ENCODE data around the gene CXXC5.

The CXXC5 gene

GRCh38 chr5:139651853-139652787 lies 4.0 kb downstream of the CXXC5 start:
- DNase-seq, result peak; percentile 78

DNA sequence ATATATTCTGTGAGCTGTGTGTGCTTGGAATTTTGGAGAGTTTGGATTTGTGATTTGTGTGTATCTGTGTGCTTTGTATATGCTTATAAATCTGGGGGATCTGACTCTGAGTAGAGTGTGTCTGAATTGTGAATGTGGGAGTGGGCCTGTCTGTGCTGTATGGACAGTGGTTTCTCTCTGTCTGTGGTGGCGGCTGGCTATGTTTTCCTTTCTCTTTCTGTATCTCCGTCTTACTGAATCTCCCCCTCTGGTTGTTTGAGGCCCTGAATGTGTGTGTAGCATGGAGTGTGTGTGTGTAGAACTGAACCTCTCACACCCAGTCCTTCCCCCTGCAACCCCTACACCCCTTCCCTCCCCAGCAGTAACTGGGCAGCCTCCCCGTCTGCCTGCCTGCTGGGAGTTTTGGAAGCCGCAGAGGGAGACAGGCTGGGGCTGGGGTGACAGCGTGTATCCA lies 4.7 kb downstream of the CXXC5 start:
- no peak for DNase-seq

DNA sequence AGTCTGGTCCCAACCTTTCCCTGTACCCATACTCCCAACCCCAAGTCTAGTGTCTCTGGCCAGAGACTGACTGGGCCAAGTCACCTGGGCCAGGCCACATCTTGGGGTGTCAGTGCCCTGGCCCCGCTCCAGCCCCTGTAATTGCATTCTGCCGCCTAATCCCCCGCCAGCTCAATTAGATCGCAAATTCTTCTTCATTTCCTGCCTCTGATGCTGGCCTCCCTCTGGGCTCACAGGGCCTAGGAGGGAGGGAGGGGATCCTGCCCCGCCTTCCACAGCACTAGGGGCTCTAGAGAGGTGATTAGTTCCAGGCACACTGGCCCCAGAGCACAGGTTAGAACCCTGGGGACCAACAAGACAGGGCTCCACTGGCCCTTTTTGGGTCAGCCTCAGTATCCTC lies 5.5 kb downstream of the CXXC5 start:
- no peak for DNase-seq

DNA sequence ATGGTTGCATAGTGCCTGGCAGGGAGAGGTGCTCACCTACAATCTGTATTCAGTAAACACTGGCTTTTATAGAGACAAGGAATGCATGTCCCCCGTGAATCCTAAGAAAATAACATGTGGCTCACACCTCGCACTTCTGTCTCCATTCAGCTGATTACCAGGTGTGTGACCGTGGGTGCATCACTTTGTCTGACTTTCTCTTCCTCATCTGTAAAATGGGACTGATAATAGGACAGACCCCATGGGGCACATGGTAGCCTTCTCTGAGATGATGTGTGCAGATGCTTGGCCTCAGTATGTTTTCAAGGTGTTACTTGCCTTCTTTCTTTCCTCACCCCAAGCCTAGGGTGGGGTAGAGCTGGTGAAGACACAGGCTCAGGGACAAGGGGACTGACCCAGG lies 6.3 kb downstream of the CXXC5 start:
- DNase-seq, result no peak

DNA sequence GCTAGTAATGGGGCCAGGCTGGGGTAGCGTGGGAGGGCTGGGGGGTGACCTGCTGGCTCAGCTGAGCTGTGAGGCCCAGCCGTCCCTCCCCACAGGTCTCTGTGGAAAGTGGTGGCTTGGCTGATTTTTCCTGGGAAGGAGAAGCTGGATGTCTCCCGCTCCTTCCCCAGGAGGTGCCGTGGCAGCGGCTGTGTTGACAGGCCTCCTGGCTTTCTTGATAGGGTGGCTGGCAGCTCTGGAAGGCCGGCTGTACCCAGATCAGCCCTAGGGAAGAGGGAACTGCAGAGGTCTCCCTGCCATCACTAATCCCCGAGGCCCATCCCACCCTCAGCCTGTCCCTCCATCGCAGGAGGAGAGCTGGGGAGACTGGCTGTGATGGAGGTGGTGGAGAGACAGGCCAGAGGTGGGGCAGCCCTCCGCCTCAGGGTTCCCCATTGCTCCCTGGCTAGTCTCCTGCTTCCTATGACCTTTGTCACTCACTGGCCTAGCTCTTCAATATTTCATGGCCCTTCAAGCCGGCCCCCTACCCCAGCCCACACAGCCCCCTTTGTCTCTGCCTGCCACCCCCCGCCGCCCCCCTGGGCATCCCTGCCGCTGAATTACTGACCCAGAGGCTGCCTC lies 6.8 kb downstream of the CXXC5 start:
- DNase-seq, result no peak

DNA sequence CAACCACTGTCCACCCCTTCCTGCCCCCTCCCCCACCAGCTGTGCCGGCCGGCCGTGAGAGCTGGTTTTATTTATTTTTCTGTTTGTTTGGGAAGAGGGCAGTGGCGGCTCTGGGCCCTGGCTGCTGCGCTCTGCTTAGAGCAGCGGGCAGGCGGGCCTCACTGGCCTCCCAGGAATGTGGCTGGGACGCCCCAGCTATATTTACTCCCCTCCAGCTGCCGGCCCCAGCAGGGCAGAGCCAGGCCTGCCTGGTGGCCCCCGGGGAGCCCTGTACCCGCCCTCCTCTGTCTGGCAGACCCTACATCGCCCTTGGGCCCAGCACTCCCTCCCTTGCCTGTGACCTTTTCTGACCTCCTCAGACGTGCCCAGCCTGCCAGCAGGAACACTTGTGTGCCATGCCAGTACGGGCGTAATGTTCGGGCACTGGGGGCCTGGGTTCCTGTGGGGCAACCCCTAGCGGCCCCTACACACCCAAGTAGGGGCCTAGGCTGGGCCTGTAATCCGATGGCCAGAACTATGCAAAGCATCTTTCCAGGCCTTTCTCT lies 7.7 kb downstream of the CXXC5 start:
- no peak for DNase-seq

GRCh38 chr5:139657363-139658321 lies 9.5 kb downstream of the CXXC5 start:
- no peak for DNase-seq

GRCh38 chr5:139658501-139658927 lies 10.4 kb downstream of the CXXC5 start:
- DNase-seq, result no peak

GRCh38 chr5:139658928-139659667 lies 10.9 kb downstream of the CXXC5 start:
- no peak for DNase-seq

GRCh38 chr5:139659695-139660101 lies 11.5 kb downstream of the CXXC5 start:
- DNase-seq, result no peak

DNA sequence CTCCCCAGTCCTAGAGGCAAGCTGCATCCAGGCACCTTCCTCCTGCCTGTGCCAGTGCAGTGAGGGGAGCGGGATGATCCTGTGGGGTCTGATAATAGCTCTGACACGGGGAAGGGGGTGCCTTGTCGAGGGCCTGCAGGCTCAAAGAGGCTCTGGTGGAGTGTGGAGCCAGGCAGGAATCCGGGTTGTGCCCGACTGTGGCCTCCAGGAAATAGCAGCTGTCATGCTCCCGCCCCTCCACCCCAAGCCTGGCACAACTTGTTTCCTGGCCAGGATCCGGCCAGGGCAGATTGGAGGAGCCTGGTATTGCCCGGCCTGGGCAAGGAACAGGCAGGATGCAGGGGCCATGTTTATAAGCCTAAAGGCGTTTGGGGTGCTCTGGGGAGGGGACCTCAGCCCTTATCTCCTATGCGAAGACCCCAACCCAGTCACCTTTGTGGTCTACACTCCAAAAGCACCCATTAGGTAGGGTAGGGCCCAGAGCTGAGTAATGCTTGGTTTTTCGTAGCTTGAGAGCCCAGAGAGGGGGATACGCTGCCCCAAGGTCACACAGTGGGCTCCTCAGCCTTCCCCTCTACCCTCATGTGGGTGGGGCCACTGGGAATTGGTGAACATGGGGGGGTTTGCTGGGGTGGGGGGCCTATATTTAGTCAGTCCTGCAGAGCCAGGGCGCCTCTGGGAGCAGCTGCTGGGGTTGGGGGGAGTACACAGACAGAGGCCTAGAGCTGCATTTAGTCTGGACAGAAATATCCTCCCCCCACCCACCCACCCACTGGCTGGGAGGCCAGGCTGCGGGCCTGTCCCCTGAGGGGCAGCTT lies 12.2 kb downstream of the CXXC5 start:
- no peak for DNase-seq

- DNase-seq, result no peak
Observed at GRCh38 chr5:139660923-139661814, 13.0 kb downstream of the CXXC5 start.

DNA sequence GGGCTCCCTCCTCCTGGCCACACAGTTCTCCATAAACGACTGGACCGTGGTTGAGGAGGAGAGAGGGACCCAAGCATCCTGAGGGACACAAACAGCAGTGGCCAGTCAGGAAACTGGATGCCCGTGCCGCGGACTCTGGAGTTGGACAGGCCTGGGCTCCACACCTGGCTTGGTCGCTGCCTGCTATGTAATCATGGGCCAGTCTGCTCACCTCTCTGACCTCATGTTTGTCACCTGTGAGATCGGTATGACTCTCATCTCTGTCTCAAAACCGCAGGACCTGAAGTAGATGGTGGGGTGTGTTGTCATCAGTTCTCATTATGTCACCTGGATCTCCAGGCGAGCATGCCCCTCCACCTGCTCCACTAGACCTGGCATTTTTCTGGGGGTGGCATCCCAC lies 14.5 kb downstream of the CXXC5 start:
- no peak for DNase-seq

DNA sequence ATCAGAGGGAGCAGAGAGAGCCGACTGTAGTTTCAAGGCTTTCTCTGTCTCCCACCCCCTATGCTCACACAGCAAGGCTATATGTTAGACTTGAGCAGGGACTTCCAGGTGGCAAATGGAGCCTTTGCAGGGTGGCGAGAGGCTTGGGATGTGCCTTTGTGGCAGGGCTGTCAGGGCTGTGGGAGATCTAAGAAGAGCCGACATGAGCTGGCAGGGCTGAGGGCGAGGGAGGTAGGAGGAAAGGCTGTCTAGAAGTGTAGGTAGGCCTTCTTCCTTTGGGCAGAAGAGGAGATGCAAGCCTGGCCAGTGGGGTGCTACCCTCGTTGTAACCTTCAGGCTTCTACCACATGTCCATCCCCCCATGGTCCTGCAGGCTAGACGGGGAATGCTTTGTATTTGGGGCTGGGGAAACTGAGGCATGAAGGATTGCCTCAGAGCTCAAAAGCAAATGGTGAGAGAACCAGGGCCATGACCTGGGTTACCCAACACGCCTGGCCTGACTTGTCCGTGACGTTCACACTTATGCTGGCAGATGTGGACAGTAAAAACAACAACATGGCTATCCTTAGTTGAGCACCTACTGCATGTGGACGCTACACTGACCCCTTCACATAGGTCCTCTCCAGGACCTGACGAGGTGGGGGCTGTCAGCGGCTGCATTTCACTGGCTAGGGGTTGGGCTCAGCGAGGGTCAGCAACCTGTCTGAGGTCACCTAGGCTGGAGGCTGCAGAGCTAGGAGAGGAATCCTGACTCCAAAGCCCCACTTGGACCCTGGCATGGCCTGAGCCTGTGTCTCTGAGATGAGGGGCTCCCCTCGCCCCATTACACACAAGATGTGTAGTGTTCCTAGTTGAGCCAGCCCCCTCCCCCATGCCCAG lies 15.3 kb downstream of the CXXC5 start:
- DNase-seq, result no peak

- DNase-seq, result no peak
Observed at GRCh38 chr5:139664086-139664693, 16.0 kb downstream of the CXXC5 start.

- DNase-seq, result no peak
Observed at GRCh38 chr5:139664727-139665351, 16.7 kb downstream of the CXXC5 start.

GRCh38 chr5:139665626-139666025 lies 17.5 kb downstream of the CXXC5 start:
- no peak for DNase-seq

DNA sequence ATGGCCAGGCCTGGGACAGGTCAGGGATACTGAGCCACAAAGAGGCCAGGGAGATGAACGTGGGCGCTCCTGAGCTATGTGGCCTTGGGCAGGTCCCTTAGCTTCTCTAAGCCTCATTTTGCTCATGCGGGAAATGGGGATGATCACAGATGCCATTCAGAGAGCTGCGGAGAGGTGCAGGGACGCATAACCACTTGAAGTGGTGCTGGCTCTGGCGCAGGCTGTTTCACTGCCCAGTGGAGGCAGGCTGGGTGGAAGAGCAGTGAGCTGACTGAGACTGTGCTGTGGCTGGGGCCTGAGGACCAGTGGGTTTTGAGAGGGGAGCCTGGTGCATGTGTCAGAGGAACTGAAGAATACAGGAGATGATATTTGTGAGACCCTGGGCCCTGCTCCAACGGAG lies 18.4 kb downstream of the CXXC5 start:
- DNase-seq, result no peak

Measured in activated CD8-positive, alpha-beta memory T cell treated with anti-CD3 and anti-CD28 coated beads, Interleukin-2, amount 50 U/mL, for 48 hours (primary cell).